GM10266 (cell line): ENCODE data around the gene DUOX1.

Experiments
- DNase-seq: peaks from one replicate; pipeline ENCODE4 v3.0.0; 2012; ENCODE audit errors: extremely low spot score
- TF ChIP-seq, protein P1 (sequence below): IDR thresholded peaks from 2 replicates; pipeline ENCODE4 v1.5.1; 2012; ENCODE audit warnings: mild to moderate bottlenecking, low read depth; ENCODE audit not compliant: control insufficient read depth, insufficient read depth; ENCODE audit errors: missing control alignments

DUOX1 gene

DNA sequence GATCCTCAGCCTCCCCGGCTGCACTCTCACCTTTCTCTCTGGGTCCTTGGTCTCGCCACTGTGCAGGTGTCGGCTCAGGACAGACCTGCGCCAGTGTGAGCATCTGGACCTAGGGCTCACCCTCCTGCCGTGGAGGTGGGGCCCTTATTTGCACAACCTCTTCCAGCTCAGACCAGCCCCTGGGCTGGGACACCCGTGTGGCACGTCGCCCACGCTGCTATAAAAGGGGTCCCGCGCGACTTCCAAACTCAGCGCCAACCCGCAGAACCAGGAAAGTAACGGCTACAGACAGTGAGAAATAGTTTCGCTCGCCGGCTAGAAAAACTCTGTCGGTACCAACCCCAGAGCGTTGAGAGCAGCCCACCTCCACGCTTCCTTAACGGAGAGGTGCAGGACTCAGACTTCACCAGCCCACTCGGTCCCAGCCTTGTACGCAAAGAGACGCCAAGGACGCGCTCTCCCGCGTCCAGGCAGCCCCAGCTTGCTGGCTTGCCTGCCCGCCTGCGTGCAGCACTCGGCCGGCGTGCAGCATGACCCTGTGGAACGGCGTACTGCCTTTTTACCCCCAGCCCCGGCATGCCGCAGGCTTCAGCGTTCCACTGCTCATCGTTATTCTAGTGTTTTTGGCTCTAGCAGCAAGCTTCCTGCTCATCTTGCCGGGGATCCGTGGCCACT lies 15.6 kb upstream of the DUOX1 start, which contains the start of the genes DUOX2 and DUOXA2:
Gene DUOX2 (minus strand): TSS at position 97 of the 675 bp plus-strand sequence. CDS start 761 bp downstream, outside the sequence.
Gene DUOXA2 (plus strand): TSS at position 251 of the 675 bp plus-strand sequence. CDS start 280 bp downstream, at position 531.
- TF ChIP-seq, protein P1, sequence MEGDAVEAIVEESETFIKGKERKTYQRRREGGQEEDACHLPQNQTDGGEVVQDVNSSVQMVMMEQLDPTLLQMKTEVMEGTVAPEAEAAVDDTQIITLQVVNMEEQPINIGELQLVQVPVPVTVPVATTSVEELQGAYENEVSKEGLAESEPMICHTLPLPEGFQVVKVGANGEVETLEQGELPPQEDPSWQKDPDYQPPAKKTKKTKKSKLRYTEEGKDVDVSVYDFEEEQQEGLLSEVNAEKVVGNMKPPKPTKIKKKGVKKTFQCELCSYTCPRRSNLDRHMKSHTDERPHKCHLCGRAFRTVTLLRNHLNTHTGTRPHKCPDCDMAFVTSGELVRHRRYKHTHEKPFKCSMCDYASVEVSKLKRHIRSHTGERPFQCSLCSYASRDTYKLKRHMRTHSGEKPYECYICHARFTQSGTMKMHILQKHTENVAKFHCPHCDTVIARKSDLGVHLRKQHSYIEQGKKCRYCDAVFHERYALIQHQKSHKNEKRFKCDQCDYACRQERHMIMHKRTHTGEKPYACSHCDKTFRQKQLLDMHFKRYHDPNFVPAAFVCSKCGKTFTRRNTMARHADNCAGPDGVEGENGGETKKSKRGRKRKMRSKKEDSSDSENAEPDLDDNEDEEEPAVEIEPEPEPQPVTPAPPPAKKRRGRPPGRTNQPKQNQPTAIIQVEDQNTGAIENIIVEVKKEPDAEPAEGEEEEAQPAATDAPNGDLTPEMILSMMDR = no peak
- DNase-seq = no peak

DNA sequence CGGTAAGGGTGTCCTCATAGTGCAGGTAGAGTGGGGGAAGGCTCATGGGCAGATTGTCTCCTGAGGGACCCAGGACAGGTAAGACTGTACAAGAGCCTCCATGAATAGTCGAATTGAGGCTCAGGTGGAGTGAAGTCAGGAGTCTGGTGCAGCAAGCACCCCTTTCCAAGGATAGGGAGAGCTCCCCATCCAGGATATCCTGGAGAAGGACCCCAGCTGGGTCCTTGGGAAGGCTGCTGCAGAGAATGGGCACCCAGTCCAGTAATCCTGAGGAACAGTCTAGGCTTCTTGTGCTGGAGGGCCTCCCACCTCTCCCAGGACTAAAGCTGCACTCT lies 15.1 kb upstream of the DUOX1 start:
- TF ChIP-seq, protein P1 = no peak
- DNase-seq = no peak

DNA sequence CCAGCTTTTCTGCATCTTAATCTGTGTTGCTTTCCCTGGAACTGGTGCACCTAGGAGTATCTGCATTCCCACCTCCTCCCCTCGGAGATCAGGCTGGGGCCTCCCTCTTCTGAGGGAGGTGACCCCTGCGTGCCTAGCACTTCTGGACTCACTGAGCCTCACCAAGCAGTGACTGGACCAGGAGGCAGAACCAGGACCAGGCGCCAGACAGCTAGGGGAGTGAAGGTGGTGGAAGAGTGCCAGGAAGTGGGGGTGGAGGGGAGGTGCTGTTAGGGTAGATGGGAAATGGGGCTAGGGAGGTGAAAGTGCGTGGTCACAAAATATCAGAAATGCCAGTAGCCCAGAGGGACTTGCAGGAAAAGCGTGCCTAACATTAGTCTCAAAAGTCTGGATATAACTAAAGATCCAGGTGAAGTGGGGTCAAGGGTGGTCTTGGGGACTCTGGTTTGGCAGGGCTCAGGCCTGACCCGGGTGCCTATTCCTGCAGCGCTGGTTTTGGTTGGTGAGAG lies 14.4 kb upstream of the DUOX1 start:
- no peak for DNase-seq
- TF ChIP-seq, protein P1 = no peak

DNA sequence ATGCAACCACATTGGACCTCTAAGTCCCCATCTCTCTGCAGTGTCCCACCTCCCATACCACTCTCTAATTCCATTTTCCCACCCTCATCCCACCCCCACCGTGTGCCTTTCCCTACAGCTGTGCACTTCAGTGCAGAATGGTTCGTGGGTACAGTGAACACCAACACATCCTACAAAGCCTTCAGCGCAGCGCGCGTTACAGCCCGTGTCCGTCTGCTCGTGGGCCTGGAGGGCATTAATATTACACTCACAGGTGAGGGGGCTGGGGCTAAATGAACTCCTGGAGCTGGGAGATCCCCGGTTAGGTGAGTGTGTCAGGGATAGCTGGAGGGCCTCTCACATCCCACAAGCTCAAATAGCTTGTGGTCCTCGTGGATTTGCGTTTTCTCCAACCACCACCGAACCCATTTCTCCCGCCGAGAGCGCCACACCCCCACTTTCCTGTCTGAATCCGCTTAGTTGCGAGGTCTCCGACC lies 13.8 kb upstream of the DUOX1 start:
- no peak for DNase-seq
- TF ChIP-seq, protein P1 = no peak

DNA sequence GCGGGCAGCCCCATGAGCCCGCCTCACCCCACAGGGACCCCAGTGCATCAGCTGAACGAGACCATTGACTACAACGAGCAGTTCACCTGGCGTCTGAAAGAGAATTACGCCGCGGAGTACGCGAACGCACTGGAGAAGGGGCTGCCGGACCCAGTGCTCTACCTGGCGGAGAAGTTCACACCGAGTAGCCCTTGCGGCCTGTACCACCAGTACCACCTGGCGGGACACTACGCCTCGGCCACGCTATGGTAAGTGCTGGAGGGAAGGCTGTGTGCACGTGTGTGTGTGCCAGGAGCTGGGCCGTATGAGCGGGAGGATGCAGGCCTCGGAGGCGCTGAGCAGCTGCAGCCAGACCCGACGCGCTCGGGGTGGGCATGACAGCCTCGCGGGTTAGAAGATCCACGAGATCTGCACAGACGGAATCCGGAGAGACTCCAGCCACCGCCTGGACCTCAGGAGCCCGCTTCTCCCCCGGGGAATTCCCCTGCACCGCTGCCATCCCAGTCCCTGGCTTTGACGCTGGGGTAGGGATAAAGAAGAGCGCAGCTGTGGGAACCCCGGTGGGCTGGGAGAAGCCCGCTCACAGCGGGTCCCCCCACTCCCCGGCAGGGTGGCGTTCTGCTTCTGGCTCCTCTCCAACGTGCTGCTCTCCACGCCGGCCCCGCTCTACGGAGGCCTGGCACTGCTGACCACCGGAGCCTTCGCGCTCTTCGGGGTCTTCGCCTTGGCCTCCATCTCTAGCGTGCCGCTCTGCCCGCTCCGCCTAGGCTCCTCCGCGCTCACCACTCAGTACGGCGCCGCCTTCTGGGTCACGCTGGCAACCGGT lies 13.1 kb upstream of the DUOX1 start:
- no peak for DNase-seq
- TF ChIP-seq, protein P1 = no peak

DNA sequence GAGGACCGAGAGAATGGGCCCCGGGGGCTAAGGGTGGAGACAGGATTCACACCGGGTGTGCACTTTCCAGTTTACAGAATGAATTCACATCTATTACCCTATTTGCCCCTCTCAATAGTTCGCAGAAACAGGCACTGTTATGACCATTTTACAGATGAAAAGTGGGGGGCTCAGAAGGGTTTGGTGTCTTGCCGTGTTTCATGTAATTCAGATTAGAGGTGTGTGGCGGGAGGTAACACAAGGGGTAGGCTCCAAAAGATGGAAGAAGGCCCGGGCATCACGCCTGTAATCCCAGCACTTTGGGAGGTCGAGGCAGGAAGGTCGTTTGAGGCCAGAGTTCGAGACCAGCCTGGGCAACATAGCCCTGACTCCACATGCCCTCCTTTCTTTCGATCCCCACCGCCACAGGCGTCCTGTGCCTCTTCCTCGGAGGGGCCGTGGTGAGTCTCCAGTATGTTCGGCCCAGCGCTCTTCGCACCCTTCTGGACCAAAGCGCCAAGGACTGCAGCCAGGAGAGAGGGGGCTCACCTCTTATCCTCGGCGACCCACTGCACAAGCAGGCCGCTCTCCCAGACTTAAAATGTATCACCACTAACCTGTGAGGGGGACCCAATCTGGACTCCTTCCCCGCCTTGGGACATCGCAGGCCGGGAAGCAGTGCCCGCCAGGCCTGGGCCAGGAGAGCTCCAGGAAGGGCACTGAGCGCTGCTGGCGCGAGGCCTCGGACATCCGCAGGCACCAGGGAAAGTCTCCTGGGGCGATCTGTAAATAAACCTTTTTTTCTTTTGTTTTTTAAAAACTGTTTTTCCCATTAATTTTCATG lies 12.3 kb upstream of the DUOX1 start:
- TF ChIP-seq, protein P1 = no peak
- no peak for DNase-seq
